GM13977 (cell line): ENCODE results near the gene IQCK.

ENCODE experiments used
- DNase-seq: peaks from one replicate; pipeline ENCODE4 v3.0.0; 2012; ENCODE audit warnings: low spot score
- in situ Hi-C: fragments of 300-500 bp; cut with MboI; formaldehyde crosslinking; loops from one replicate; pipeline ENCODE4 v1.12.0; 2022; ENCODE audit warnings: low sequenced_read_pairs, low pct_unique_long_range_greater_than_20kb, mixed read lengths, inconsistent platforms; ENCODE audit not compliant: unreplicated experiment
- TF ChIP-seq, protein P1 (sequence below): IDR thresholded peaks from 2 replicates; pipeline ENCODE4 v1.5.1; 2012; ENCODE audit warnings: mild to moderate bottlenecking, control low read depth; ENCODE audit not compliant: insufficient read depth; ENCODE audit errors: extremely low read depth, missing control alignments

The IQCK gene

DNA sequence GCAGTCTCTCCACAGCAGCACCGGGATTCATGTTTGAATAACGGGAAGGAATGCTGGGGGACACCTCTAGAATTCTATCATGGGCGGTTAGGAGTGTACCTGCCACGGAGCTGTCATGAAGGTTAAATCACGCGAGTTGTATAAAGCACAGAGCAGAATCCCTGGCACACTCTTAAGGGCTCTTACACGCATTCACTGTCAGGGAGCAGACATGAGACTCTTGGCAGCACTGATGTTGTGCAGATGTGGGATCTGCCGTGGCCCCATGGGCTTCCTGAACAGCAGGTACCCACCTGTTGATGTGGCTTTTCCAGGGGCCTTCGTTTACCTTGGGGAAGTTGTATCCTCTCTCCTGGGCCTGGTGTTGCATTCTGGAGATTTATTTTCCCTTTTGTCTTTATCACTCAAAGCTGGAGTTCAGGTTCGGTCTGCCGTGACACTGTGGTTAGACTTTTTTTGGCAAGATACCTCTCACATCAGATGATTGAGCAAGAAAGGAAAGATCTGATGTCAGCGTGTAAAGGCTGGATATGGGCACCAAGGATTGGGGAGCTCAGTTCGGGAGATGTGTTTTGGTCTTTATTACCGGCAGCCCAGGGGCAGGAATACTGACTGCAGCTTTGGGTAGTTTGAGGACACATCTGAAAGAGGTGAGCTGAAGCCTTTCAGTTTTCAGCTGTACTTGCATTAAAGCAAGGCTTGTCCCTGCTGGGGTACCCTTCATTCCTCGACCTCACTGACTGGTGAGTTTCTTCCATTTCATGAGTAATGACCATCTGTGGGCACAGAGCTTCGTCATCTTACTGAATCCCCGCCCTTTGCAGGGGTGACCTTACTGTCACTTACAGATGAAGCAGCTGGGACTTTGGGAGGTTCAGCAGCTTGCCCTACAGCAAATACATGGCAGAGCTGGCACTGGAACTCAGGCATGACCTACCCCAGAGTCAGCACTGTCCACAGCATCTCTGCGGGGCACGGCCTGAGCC lies 19.3 kb upstream of the IQCK start:
- no peak for DNase-seq
- in situ Hi-C loops = no loop called here
- TF ChIP-seq, protein P1, sequence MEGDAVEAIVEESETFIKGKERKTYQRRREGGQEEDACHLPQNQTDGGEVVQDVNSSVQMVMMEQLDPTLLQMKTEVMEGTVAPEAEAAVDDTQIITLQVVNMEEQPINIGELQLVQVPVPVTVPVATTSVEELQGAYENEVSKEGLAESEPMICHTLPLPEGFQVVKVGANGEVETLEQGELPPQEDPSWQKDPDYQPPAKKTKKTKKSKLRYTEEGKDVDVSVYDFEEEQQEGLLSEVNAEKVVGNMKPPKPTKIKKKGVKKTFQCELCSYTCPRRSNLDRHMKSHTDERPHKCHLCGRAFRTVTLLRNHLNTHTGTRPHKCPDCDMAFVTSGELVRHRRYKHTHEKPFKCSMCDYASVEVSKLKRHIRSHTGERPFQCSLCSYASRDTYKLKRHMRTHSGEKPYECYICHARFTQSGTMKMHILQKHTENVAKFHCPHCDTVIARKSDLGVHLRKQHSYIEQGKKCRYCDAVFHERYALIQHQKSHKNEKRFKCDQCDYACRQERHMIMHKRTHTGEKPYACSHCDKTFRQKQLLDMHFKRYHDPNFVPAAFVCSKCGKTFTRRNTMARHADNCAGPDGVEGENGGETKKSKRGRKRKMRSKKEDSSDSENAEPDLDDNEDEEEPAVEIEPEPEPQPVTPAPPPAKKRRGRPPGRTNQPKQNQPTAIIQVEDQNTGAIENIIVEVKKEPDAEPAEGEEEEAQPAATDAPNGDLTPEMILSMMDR = no peak

- in situ Hi-C loops = no loop called here
- no peak for DNase-seq
- TF ChIP-seq, protein P1 = no peak
These were observed 18.6 kb upstream of the IQCK start for GRCh38 chr16:19699472-19699871.

GRCh38 chr16:19700319-19700781 lies 17.7 kb upstream of the IQCK start:
- in situ Hi-C loops = no loop called here
- DNase-seq = no peak
- TF ChIP-seq, protein P1 = no peak

DNA sequence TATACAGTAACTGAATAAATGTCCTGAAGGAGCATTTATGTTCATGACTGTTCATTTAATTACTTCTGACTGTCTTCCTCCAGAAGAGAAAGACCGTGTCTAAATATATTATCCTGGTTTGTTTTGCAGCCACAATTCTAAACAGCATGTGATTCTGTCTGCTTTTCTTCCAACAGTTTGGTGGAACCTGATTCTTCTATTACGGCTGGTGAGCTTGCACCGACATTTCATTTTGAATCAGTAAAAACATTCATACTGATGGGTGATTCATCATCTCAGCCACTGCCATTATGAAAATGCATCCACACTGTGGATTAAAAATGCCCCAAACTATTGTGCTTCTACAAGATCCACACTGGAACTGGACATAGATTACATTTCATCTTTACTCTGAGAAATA lies 17.0 kb upstream of the IQCK start:
- in situ Hi-C loops = no loop called here
- TF ChIP-seq, protein P1 = no peak
- DNase-seq = no peak

- in situ Hi-C loops = no loop called here
- DNase-seq = no peak
- TF ChIP-seq, protein P1 = no peak
These were observed 14.7 kb upstream of the IQCK start for GRCh38 chr16:19703172-19703889.

DNA sequence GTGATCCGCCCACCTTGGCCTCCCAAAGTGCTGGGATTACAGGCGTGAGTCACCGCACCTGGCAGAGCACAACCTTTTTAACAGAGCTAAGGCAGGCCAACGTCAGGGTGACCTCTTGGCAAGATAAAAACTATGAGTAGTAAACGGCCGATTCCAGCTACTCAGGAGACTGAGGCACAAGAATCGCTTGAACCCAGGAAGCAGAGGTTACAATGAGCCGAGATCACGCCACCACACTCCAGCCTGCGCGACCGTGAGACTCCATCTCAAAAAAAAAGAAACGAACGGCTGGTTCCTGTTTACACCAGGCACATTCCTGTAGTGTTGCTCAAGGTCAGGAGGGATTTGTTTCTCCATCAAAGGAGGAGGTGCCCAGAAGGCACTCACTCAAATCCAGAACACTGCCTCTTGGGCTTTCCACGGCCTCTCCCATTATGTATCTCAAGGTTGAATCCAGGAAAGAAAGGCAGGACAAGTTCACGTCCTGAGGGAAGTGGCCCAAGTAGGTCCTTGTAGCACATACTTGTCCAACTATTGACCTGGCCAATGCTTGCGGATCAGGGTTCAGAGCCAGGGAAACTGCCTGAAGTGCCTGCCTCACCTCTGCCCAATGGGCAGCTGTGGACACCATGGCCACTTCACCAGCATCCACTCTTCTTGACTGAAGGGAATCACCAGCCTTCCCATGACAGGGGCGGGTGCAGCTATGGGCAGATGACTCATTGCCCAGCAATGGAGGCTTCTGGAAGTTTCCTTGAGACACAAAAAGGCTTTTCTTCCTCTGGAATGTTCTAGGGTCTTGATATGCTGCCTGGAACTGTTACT lies 13.5 kb upstream of the IQCK start:
- in situ Hi-C loops = no loop called here
- no peak for DNase-seq
- TF ChIP-seq, protein P1 = no peak
